Ascending aorta (tissue), 2 donors: ENCODE measurements around the gene BROX. TPM values are rescaled to one million over a fixed set of nuclear protein-coding genes. Genes with fewer than 3 reads are reported as not detected.
"Not testable (repeated sequence)": the region's sequence is repeated elsewhere in the genome, so short reads cannot be mapped to it uniquely, and the experiment has no call there.

ENCODE experiments used
- DNase-seq, 2 donors: peaks; one replicate each; pipeline ENCODE4 v3.0.0-alpha.2; 2019; ENCODE audit warnings: low spot score in 2 of 2
- H3K27ac ChIP-seq, 2 donors: fragments of 200-600 bp; sonication (generic); one replicate each; pipeline ENCODE4 v1.5.1; 2016 to 2017; ENCODE audit warnings: mild to moderate bottlenecking in 1 of 2
- H3K27me3 ChIP-seq: fragments of 200-600 bp; sonication (generic); one replicate; pipeline ENCODE4 v1.5.1; 2017
- H3K36me3 ChIP-seq, 2 donors: fragments of 200-600 bp; sonication (generic); one replicate each; pipeline ENCODE4 v1.5.1; 2016
- H3K4me1 ChIP-seq, 2 donors: fragments of 200-600 bp; sonication (generic); one replicate each; pipeline ENCODE4 v1.5.1; 2016 to 2017; ENCODE audit warnings: mild to moderate bottlenecking in 1 of 2
- H3K4me3 ChIP-seq, 2 donors: fragments of 200-600 bp; sonication (generic); one replicate each; pipeline ENCODE4 v1.5.1; 2016 to 2017; ENCODE audit warnings: mild to moderate bottlenecking in 1 of 2
- H3K9me3 ChIP-seq, 2 donors: fragments of 200-600 bp; sonication (generic); one replicate each; pipeline ENCODE4 v1.5.1; 2016
- intact Hi-C: fragments of 100-400 bp; cut with DNase I; formaldehyde crosslinking; loops from one replicate; pipeline ENCODE4 v1.15.1; 2023
- total RNA-seq: library from RNA; depleted of rRNA; stranded (reverse); fragments of >200 nt; gene quantifications from one replicate; pipeline ENCODE4 v1.1.0, GENCODE V29; 2016
- TF ChIP-seq, protein P1 (sequence below), 3 experiments: fragments of 200-600 bp in 2 of 3; fragments of 450-650 bp in 1 of 3; sonication (generic) in 2 of 3; IDR thresholded peaks; one replicate each; pipeline ENCODE4 v1.5.1; 2016 to 2019; ENCODE audit warnings: antibody characterized with exemption in 3 of 3, mild to moderate bottlenecking in 1 of 3, moderate library complexity in 1 of 3

BROX gene
- total RNA-seq: 27.5 TPM

GRCh38 chr1:222712253-222713090, at the start of gene BROX, which contains the start of gene AIDA:
Gene BROX (plus strand): TSS chr1:222712564. CDS start chr1:222715700, 3,136 bp downstream.
Gene AIDA (minus strand): TSS chr1:222712491. CDS start chr1:222712317, 174 bp downstream.
- TF ChIP-seq, protein P1, sequence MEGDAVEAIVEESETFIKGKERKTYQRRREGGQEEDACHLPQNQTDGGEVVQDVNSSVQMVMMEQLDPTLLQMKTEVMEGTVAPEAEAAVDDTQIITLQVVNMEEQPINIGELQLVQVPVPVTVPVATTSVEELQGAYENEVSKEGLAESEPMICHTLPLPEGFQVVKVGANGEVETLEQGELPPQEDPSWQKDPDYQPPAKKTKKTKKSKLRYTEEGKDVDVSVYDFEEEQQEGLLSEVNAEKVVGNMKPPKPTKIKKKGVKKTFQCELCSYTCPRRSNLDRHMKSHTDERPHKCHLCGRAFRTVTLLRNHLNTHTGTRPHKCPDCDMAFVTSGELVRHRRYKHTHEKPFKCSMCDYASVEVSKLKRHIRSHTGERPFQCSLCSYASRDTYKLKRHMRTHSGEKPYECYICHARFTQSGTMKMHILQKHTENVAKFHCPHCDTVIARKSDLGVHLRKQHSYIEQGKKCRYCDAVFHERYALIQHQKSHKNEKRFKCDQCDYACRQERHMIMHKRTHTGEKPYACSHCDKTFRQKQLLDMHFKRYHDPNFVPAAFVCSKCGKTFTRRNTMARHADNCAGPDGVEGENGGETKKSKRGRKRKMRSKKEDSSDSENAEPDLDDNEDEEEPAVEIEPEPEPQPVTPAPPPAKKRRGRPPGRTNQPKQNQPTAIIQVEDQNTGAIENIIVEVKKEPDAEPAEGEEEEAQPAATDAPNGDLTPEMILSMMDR (IDR thresholded peaks at IDR 0.05): no peak
- intact Hi-C loops: loop anchor here (1.0 to 2.0 kb wide), 6 partner anchors 42 to 970 kb away; partner anchors contain the start of genes DISP1 and DUSP10
- H3K4me1 ChIP-seq: peaks cover 0 to 15% of the 10 kb centered on the region in 2 donors
- H3K4me3 ChIP-seq: peak within 1 kb of the TSS; percentile 80 to 89
- DNase-seq: peak; percentile 70 to 95
- peaks cover 9 to 20% of the 10 kb centered on the region in 2 donors for H3K36me3 ChIP-seq
- H3K9me3 ChIP-seq: no peaks in the 10 kb centered on the region
- H3K27me3 ChIP-seq: no peaks in the 10 kb centered on the region
- H3K27ac ChIP-seq: peak within 1 kb of the TSS; percentile 96 to 99

DNA sequence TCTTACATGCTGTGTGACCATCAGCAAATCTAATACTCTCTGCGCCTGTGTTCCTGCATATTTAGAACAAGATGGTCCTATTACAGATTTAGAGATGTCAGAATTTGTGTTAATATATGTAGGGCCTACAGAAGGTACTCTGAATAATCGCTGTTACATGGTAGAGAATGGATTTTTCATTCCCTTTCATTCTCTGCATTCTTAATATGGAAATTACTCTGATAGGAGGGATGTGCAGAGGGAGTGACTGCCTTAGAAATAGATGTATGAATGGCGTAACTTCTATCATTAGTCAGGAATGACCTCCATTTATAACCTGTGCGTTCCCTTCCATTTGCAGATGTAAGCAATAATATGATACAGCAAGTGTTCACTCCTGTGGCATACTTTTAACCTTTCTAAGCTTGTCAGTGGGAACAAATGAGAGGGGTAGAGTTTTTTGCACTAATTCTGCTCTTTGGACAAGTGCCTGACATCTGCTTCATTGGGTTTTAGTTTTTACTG, 48.9 kb upstream of the BROX start:
- Histone ChIP-seq H3K36me3 (peaks cover 85 to 93% of the 10 kb centered on the region in 2 donors), H3K27ac (no peak overlapping the region), H3K4me1 (no peaks in the 10 kb centered on the region), H3K9me3 (no peaks in the 10 kb centered on the region), H3K4me3 (no peak overlapping the region), H3K27me3 (no peaks in the 10 kb centered on the region)
- intact Hi-C loops: no loop called here
- TF ChIP-seq, protein P1 (IDR thresholded peaks at IDR 0.05): no peak
- no peak for DNase-seq

GRCh38 chr1:222665964-222666363, 46.4 kb upstream of the BROX start:
- TF ChIP-seq, protein P1 (IDR thresholded peaks at IDR 0.05): no peak
- H3K9me3 ChIP-seq: no peaks in the 10 kb centered on the region

GRCh38 chr1:222668184-222668583, 44.2 kb upstream of the BROX start:
- intact Hi-C loops, H3K27me3 ChIP-seq, H3K4me1 ChIP-seq, DNase-seq, H3K27ac ChIP-seq, H3K4me3 ChIP-seq, H3K9me3 ChIP-seq: not testable (repeated sequence)
- peaks cover 64 to 70% of the 10 kb centered on the region in 2 donors for H3K36me3 ChIP-seq

More at GRCh38 chr1:222665964-222666363, 46.4 kb upstream of the BROX start:
- intact Hi-C loops: no loop called here
- no peak overlapping the region for H3K27ac ChIP-seq
- no peaks in the 10 kb centered on the region for H3K4me1 ChIP-seq
- H3K4me3 ChIP-seq: no peak overlapping the region
- peaks cover 66 to 71% of the 10 kb centered on the region in 2 donors for H3K36me3 ChIP-seq
- no peaks in the 10 kb centered on the region for H3K27me3 ChIP-seq
- DNase-seq: no peak

GRCh38 chr1:222669107-222669506, 43.3 kb upstream of the BROX start:
- H3K27ac ChIP-seq, H3K4me1 ChIP-seq: not testable (repeated sequence)

GRCh38 chr1:222670110-222670509, 42.3 kb upstream of the BROX start:
- TF ChIP-seq, protein P1 (IDR thresholded peaks at IDR 0.05): no peak
- peaks cover 63 to 68% of the 10 kb centered on the region in 2 donors for H3K36me3 ChIP-seq

More at GRCh38 chr1:222669107-222669506, 43.3 kb upstream of the BROX start:
- DNase-seq, H3K9me3 ChIP-seq, H3K27me3 ChIP-seq, intact Hi-C loops, H3K4me3 ChIP-seq: not testable (repeated sequence)
- peaks cover 64 to 70% of the 10 kb centered on the region in 2 donors for H3K36me3 ChIP-seq

More at GRCh38 chr1:222670110-222670509, 42.3 kb upstream of the BROX start:
- intact Hi-C loops: no loop called here
- no peak overlapping the region for H3K27ac ChIP-seq
- H3K9me3 ChIP-seq: no peaks in the 10 kb centered on the region
- H3K27me3 ChIP-seq: no peaks in the 10 kb centered on the region
- H3K4me1 ChIP-seq: no peaks in the 10 kb centered on the region
- no peak for DNase-seq
- H3K4me3 ChIP-seq: no peak overlapping the region
